ENCODE data around the gene PAK6.

The PAK6 gene

GRCh38 chr15:40248006-40248783, 9.3 kb downstream of the PAK6 start:
- Histone ChIP-seq H3K4me3 (ENCODE audit: low read depth, low read length, poor library complexity, severe bottlenecking) (no peak overlapping the region), H3K27ac (ENCODE audit: low read depth, low read length, poor library complexity, severe bottlenecking) (no peak overlapping the region), H3K27me3 (ENCODE audit: insufficient read depth, low read length) (peaks cover 11% of the 10 kb centered on the region), H3K9me3 (ENCODE audit: low read length) (no peaks in the 10 kb centered on the region), H3K36me3 (ENCODE audit: insufficient read depth, low read length) (no peaks in the 10 kb centered on the region), H3K4me2 (ENCODE audit: low read length) (no peak overlapping the region), H4K20me1 (ENCODE audit: insufficient read depth, low read length) (no peaks in the 10 kb centered on the region), H3F3A (ENCODE audit: insufficient read depth, low read length) (no peaks in the 10 kb centered on the region), H2AFZ (ENCODE audit: low read length) (no peak overlapping the region), H3K4me1 (ENCODE audit: insufficient read depth, low read length, severe bottlenecking) (no peaks in the 10 kb centered on the region), H3K79me2 (ENCODE audit: insufficient read depth, low read length) (no peaks in the 10 kb centered on the region), H3K9me2 (ENCODE audit: low read depth, low read length) (no peaks in the 10 kb centered on the region), H3K9ac (ENCODE audit: low read length) (no peak overlapping the region)
- TF ChIP-seq EZH2 (IDR thresholded peaks at IDR 0.05; ENCODE audit: borderline replicate concordance, low read length): no peak
- no peak for TF ChIP-seq CTCF (IDR thresholded peaks at IDR 0.05; ENCODE audit: low read length)

DNA sequence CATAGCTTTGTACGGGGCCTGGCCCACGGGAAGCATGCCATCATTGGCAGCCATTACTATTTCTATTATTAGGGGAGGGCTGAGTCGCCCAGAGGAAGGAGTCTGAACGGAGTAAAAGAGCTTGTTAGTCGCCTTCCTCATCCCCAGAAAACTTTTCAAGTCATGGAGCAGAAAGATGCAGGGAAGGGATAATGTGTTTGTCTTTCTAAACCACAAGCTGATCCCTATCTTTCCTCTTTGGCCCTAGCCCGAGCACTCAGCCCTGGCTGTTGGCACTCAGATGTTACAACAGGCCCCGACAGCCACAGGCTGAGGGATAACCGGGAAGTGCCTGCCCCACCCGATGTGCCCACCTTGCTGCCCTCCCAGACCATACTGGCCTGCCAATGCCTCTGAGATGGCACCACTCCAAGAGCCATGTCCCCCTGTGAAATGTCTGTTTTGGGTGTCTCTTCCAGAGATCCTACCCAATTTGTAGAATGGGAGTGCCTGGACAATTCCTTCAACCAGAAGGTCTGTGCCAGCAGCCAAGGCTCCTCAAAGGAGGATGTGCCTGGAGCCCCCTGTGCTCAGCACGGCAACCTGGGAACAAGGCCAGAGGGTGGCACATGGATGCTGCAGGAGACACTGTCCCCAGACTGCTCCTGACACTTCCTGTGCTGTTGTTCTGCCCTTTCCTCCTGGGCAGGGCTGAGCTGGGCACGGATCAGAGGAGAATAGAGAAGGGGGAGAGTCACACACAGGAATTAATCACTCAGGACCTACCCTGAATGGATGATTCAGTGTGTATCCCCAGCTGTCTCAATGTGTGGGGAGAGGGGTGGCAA, 10.8 kb downstream of the PAK6 start:
- H3K27ac ChIP-seq (ENCODE audit: low read depth, low read length, poor library complexity, severe bottlenecking): no peak overlapping the region
- peaks cover 11% of the 10 kb centered on the region for H3K27me3 ChIP-seq (ENCODE audit: insufficient read depth, low read length)
- H3K4me2 ChIP-seq (ENCODE audit: low read length): no peak overlapping the region
- TF ChIP-seq CTCF (IDR thresholded peaks at IDR 0.05; ENCODE audit: low read length): no peak
- no peak for TF ChIP-seq EZH2 (IDR thresholded peaks at IDR 0.05; ENCODE audit: borderline replicate concordance, low read length)
- no peaks in the 10 kb centered on the region for H3F3A ChIP-seq (ENCODE audit: insufficient read depth, low read length)
- no peak overlapping the region for H3K4me3 ChIP-seq (ENCODE audit: low read depth, low read length, poor library complexity, severe bottlenecking)
- H3K9ac ChIP-seq (ENCODE audit: low read length): no peak overlapping the region
- no peaks in the 10 kb centered on the region for H3K9me2 ChIP-seq (ENCODE audit: low read depth, low read length)
- no peaks in the 10 kb centered on the region for H4K20me1 ChIP-seq (ENCODE audit: insufficient read depth, low read length)
- H3K4me1 ChIP-seq (ENCODE audit: insufficient read depth, low read length, severe bottlenecking): no peaks in the 10 kb centered on the region
- H3K9me3 ChIP-seq (ENCODE audit: low read length): no peaks in the 10 kb centered on the region
- no peaks in the 10 kb centered on the region for H3K36me3 ChIP-seq (ENCODE audit: insufficient read depth, low read length)
- H2AFZ ChIP-seq (ENCODE audit: low read length): no peak overlapping the region
- H3K79me2 ChIP-seq (ENCODE audit: insufficient read depth, low read length): no peaks in the 10 kb centered on the region

DNA sequence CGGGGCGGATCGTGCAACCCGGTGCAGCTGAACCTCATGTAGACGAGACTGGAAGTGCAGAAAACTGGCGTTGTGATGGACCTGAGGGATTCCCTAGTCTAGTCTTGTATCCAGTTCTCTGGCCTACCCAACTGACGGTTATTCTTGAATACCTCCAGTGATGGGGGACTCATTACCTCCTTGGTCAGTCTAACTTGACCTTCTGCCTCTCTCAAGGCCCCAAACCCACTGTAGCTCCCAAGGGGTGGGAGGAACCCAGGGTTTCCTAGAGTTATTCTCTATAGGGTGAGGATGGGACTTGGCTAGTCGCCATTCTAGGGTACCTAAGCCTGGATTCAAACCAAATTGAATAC, 11.4 kb downstream of the PAK6 start:
- no peaks in the 10 kb centered on the region for H3K9me3 ChIP-seq (ENCODE audit: low read length)
- no peak overlapping the region for H2AFZ ChIP-seq (ENCODE audit: low read length)
- H3K4me3 ChIP-seq (ENCODE audit: low read depth, low read length, poor library complexity, severe bottlenecking): no peak overlapping the region
- H3K9me2 ChIP-seq (ENCODE audit: low read depth, low read length): no peaks in the 10 kb centered on the region
- TF ChIP-seq CTCF (IDR thresholded peaks at IDR 0.05; ENCODE audit: low read length): no peak
- TF ChIP-seq EZH2 (IDR thresholded peaks at IDR 0.05; ENCODE audit: borderline replicate concordance, low read length): no peak
- no peaks in the 10 kb centered on the region for H3K36me3 ChIP-seq (ENCODE audit: insufficient read depth, low read length)
- no peak overlapping the region for H3K4me2 ChIP-seq (ENCODE audit: low read length)
- H3K27ac ChIP-seq (ENCODE audit: low read depth, low read length, poor library complexity, severe bottlenecking): no peak overlapping the region
- no peak overlapping the region for H3K9ac ChIP-seq (ENCODE audit: low read length)
- no peaks in the 10 kb centered on the region for H3F3A ChIP-seq (ENCODE audit: insufficient read depth, low read length)
- no peaks in the 10 kb centered on the region for H3K79me2 ChIP-seq (ENCODE audit: insufficient read depth, low read length)
- H4K20me1 ChIP-seq (ENCODE audit: insufficient read depth, low read length): no peaks in the 10 kb centered on the region
- no peaks in the 10 kb centered on the region for H3K4me1 ChIP-seq (ENCODE audit: insufficient read depth, low read length, severe bottlenecking)
- peaks cover 11% of the 10 kb centered on the region for H3K27me3 ChIP-seq (ENCODE audit: insufficient read depth, low read length)

All from OCI-LY1 (cell line).